Measurements from ENCODE around the gene CHRNA5.
"Not testable (repeated sequence)": the region's sequence is repeated elsewhere in the genome, so short reads cannot be mapped to it uniquely, and the experiment has no call there.

CHRNA5 gene

DNA sequence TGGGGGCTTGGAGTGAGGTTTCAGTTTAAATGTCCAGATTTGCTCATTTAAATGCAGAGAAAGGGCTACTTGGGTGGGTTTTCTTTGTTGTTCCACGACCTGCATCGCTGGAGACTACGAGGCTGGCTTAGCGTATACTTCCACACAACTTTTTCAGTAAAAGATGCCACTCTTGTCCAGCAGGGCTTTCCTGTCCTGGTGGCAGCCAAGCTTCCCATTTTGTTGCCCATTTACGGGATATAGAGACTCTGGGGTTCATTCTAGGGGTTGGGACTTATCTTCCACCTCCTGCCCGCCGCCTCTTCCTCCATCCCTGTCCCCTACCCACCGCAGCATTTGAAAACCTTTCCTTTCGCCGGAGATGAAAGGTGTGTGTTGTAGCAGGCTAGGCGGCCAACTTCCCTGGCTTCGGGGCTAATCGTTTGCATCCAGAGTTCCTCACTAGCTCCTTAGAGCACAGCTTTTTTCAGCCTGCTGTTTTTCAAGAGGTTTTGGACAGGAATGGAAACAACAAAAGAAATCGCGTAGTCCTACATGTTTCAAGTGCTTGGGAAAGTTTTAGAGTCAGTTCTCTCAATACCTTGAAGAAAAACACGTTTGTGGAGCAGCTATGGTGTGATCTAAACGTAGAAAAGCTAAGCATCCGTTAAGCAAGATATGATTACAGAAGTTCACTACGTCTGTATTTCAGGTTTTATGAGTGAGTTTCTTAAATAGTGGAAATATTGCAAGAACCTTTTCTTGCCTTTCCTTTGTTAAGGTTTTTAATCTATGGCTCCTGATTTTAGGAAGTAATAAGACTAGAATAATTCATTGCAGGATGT, 843 bp downstream of the CHRNA5 start:
- peak; percentile 11 for DNase-seq (ENCODE audit: low spot score)
- FAIRE-seq = no peak

DNA sequence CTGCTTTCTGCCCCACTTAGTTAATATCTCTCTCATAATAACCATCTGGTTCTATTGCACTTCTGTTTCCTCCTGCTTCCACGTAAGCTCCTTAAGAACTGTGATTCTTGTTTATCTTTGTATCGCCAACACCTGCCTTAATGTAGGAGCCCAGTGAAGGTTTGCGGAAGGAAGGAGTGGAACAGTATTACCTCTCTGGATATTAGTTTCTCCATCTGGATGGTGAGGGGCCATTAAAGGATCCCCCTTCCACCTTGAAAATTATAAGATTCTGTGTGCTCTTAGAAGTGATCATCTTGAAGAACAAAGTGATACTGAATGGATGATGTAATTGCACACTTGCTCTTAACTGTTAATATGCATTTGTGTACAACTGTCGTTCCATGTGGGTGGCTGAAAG, 2.2 kb downstream of the CHRNA5 start:
- no peak for DNase-seq (ENCODE audit: low spot score)
- no peak for FAIRE-seq

DNA sequence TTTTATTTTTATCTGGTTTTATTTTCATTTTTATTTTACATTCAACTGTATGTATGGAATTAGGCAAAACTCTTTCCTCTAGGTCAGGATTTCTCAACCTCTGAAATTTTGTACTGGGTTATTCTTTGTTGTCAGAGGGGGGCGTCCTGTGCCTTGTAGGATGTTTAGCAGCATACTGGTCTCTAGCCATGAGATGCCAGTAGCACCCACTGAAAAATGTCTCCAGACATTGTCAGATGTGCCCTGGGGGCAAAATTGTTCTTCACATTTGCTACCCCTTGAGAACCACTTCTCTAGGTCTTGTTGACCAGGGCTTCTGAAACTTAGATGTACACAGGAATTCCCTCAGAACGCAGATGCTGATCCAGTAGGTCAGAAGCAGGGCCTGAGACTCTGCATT, 5.4 kb downstream of the CHRNA5 start:
- DNase-seq (ENCODE audit: low spot score) (no peak), FAIRE-seq (no peak)

DNA sequence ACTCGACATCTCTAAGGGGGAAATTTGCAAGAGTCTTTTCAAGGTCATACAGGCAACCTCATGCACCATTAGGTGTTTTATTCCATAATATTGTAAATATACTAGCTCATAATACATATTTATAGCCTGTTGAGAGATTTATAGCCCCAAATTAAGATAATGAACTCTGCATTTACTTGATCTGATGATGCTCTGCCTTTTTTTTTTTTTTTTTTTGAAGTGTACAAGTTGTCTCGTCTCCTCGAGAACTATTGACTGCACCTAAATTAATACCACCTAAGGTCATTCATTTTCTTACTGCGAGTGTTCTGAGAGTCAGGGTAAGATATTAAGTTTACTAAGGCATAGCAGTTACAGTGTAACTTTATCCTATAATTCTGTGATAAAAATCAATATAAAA, 6.1 kb downstream of the CHRNA5 start:
- DNase-seq (ENCODE audit: low spot score) (no peak), FAIRE-seq (no peak)

DNA sequence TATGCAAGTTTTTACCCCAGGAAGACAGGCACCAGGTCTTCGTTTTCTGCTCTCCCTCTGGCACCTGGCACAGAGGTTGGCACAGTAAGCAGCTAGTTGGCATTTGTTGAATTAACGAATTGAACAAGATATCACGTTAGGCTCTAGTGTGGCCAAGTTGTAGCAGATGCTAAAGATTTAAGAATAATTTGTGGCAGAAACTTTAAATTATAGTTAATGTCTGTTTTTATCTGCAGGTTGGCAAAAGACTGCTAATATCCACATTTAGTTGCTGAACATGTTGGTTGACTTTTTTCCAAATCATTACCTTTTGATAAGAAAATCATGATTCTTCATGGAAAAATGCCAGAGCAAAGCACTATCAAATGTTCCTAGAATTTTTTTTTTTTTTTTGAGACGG, 8.1 kb downstream of the CHRNA5 start:
- DNase-seq (ENCODE audit: low spot score) (no peak), FAIRE-seq (no peak)

DNA sequence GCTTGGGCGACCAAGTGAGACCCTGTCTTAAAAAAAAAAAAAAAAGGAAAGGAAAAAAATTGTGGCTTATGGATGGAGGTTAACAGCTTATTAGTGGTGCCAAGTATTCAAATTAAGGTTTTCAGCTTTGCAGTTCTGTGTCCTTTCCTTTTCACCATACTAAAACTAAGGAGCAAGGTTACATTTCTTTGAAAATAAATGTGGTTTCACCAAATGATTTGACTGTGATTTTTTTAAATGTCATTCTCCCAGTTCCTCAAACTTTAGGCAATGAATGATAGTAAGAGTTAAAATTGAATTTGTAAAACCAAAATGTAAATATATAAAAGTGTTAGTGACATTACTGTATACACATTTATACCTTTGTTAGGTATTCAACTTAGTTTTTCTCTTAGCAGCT, 9.6 kb downstream of the CHRNA5 start:
- no peak for FAIRE-seq

DNA sequence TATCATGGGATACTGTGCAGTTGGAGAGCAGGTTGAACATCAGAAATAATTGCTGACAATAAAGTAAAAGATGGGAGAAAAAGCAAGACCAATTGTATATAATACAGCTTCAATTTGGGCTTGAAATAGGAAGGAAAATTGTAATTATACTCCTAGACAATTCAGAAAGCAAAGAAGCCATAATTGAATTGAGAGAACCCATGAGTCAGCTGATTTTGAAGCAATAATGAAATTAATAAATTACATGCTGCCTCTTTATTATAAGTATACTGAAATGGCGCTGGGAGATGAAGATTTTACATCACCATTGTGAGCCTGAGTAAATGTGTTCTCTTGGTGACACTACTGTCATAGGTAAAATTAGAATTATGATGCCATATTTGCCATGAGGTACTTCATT, 32.3 kb downstream of the CHRNA5 start:
- no peak for FAIRE-seq

More for the DNA sequence above, 9.6 kb downstream of the CHRNA5 start:
- no peak for DNase-seq (ENCODE audit: low spot score)

DNA sequence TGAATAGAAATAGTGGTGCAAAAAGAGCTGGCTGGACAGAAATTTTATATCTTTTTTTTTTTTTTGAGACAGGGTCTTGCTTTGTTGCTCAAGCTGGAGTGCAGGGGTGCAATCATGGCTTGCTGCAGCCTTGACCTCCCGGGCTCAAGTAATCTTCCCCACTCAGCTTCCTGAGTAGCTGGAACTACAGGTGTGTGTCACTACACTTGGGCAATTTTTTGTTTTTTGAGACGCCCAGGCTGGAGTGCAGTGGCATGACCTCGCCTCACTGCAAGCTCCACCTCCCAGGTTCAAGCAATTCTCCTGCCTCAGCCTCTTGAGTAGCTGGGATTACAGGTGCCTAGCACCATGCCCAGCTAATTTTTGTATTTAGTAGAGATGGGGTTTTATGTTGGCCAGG, 33.0 kb downstream of the CHRNA5 start:
- DNase-seq (ENCODE audit: low spot score) (no peak), FAIRE-seq (no peak)

More for the DNA sequence above, 32.3 kb downstream of the CHRNA5 start:
- no peak for DNase-seq (ENCODE audit: low spot score)

DNA sequence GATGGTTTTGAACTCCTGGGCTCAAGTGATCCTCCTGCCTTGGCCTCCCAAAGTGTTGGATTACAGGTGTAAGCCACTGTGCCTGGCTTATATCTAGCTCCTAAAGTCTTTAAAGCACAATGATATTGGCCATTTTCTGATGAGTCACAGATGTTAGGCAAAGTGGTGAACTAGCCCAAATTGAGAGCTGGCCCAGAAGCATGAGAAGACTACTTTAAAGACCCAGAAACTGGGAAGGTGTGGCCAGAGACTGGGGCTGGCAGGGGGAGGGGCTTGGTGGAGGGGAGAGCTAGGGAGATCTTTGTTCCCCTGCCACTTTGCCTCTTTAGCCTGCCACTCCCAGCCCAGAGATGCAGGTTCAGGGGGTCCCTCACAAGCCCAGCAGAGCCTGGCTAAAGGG, 33.9 kb downstream of the CHRNA5 start:
- FAIRE-seq = no peak
- no peak for DNase-seq (ENCODE audit: low spot score)

DNA sequence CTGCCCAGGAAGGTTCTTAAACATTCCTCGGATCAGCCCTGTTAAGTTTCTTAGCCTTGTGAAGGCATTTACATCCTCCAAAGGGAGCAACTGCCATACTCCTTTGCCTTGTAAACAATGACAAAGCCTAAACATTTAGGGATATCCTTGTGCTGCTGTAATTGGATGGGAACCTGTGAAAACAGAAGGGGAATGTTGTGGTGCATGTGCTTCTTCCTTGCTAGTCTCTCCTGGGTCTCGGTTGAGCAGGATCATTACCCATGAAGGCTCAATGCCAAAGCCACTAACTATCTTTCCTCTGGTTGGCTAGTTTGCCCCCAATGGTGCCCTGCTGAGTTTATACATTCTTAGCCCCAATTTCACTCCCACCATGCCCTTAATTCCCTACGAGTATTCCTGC, 38.1 kb downstream of the CHRNA5 start:
- FAIRE-seq (no peak), DNase-seq (ENCODE audit: low spot score) (no peak)

DNA sequence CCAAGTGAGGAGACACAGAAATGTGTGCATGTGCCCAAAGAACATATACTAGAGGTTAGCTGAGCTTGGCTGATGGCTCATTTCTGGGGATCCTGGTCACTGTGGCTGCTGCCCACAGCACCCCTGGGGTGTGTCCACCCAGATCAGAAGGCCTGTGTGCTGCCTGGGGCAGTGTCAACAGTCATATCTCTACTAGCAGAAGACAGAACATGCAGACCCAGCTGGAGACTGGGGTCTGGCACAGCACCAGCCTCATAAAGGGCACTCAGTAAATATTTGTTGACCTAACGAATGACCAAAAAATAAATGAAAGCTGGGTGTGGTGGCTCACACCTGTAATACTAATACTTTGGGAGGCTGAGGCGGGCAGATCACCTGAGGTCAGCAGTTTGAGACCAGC, 39.1 kb downstream of the CHRNA5 start:
- no peak for FAIRE-seq
- DNase-seq (ENCODE audit: low spot score) = no peak

DNA sequence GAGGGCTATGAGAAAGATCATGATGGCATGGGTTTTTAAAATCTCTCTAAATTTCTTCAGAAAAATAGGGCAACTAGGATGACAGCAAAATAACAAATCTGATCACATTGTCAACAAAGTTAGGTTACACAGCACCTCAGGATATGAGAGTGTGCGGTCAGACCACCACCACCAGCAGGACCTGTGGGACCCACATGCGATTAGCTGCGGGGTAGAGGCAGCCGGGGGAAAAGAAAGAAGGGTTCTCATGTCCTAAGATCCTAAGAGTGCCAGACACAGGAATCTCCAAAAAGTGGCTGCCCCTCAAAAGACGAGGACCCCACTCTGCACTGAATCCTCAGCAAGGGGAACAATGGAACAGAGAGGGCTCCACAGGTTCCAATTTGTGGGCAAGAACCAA, 39.9 kb downstream of the CHRNA5 start:
- FAIRE-seq (no peak), DNase-seq (ENCODE audit: low spot score) (no peak)

DNA sequence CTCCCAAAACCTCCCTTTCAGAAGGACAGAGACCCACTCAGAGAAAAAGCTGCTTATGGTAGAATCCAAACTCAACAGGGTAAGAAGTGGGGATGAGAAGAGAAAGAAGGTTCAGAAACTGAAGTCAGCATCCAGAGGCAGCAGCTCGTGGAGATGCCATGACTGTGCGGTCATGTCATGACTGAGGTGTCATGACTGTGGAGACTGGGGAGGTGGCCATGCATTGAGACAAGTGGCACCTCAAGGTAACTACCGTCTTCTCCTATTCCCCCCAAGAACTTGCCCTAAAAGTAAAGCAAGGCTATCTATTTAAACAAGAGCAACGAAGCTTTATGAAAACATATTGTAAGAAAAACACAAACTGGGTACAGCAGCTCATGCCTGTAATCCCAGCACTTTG, 40.4 kb downstream of the CHRNA5 start:
- FAIRE-seq = no peak
- no peak for DNase-seq (ENCODE audit: low spot score)

DNA sequence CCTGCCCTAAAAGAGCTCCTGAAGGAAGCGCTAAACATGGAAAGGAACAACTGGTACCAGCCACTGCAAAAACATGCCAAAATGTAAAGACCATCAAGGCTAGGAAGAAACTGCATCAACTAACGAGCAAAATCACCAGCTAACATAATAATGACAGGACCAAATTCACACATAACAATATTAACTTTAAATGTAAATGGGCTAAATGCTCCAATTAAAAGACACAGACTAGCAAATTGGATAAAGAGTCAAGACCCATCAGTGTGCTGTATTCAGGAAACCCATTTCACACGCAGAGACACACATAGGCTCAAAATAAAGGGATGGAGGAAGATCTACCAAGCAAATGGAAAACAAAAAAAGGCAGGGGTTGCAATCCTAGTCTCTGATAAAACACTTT, 44.2 kb downstream of the CHRNA5 start:
- not testable (repeated sequence) for FAIRE-seq; DNase-seq (ENCODE audit: low spot score)

DNA sequence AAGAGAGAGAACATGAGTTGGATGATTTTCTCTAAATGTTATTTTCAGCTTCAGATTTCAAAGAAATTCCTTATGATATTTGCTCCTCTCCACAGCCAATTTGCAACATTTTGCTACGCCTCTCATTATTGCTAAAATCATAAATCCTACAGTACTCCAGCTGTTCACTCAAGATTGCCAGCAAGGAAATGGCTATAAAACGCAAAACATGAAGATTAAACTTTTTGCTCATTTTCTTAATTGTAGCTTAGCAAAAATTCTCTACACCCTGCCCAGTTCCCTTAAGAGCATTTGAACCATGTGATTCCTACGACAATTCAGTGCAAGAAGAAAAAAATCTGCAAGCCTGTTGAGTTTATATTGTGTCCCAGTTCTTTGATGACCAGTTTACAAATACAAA, 48.7 kb downstream of the CHRNA5 start:
- no peak for DNase-seq (ENCODE audit: low spot score)
- FAIRE-seq = no peak

DNA sequence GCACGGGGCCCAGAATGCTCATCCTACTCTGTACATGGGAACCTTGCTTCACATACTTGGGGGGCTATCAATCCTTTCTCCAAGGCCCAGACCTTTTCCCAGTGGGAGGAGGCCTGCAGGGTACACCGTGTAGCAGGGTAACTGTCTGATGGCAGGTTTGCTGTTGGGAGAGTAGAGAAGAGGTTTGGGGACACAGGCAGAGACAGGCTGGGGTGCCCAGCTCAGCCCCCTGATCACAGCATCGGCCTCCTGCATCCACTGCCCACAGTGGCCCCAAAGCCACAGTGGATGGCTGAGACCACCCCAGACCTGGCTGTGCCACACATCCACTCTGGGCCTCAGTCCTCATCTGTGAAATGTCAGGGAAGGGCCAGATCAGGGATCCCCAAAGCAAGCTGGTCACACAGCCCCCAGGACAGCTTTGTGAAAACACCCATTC, 49.9 kb downstream of the CHRNA5 start:
- DNase-seq (ENCODE audit: low spot score) = no peak
- FAIRE-seq = no peak

DNA sequence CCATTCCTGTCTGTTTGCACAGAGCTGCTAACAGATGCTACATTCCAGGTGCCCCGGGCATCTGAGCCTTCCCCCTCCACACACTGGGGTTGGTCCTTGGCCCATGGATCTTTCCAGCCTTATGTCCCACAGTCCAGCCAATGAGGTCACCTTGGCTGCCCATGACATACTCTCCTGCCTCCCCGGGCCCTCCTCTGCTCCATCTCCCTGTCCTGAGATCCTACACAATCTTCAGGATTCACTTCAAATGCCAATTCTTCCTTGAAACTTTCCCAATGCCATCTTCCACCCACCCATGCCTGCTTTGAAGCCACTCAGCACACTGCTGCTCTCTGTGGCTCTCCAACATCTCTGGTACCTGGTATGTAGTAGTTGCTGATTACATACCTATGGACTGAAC, 51.2 kb downstream of the CHRNA5 start:
- FAIRE-seq (no peak), DNase-seq (ENCODE audit: low spot score) (no peak)

DNA sequence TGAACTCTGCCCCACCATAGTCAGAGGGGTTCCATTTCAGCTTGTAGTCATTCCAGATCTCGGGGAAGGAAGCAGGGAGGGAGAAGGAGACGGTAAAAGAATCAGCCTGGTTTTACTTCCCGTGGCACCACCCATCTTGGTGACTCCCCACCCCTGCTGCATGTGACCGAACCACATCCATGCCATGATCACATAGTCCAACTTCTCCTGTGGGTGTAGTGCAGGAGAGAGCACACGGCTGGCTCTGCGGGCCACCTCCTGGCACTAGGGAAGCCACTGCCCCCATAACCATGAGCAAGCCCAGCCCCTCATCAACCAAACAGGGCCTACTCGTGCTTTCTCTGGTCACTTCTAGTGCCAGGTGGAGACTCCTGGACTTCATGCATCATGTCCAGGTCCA, 51.8 kb downstream of the CHRNA5 start:
- no peak for FAIRE-seq
- DNase-seq (ENCODE audit: low spot score) = no peak

DNA sequence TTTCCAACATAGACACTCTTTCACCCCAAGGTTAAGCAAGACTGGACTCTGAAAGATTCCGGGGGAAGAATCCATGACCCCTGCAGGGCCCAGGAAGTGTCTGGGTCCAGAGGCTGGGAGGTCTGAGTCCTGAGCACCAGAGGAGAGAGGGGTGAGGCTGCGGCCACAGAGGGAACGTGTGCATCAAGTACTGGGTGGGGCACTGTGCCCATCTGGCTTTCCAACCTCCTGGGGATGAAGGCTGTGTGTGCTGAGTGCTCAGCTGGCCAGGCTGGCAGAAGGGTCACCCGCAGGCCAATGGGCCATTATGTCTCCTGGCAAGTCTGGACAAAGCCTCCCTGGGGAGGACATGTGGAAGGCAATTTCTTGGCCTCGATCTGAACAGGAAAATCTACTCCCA, 52.2 kb downstream of the CHRNA5 start:
- FAIRE-seq = no peak

DNA sequence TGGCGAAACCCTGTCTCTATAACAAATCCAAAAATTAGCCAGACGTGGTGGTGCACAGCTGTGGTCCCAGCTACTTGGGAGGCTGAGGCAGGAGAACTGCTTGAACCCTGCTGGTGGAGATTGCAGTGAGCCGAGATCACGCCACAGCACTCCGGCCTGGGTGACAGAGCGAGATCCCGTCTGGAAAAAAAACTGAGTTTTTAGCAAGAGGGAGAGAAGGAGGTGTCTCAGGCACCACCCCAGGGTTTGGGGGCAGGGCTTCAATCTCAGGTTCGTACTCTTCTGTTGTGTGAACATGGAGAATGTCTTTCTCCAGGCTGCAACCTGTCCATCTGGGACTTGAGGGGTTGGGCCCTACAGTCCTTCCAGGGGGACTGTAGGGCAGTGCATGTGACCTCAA, 52.7 kb downstream of the CHRNA5 start:
- DNase-seq (ENCODE audit: low spot score) (no peak), FAIRE-seq (no peak)

More for the DNA sequence above, 52.2 kb downstream of the CHRNA5 start:
- no peak for DNase-seq (ENCODE audit: low spot score)

DNA sequence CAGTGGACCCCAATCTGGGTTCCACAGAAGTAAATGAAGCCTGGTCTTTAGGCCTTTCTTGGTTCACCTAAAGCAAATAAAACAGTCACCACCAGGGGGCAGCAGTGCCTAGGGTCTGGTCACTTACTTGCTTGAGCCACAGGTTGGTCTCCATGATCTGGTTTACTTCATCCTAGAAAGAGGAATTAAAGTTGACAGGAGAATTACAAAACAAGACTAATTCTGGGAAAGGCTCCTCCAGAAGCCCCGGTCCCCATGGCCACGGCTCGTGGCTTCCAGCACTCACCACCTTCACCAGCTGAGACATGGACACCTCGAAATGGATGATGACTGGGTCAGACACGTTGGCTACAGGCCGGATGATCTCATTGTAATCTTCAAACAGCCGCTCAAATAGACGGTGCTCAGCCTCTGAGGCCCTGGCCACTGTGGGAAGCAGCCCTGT, 53.2 kb downstream of the CHRNA5 start:
- peak; percentile 55 for DNase-seq (ENCODE audit: low spot score)
- FAIRE-seq = no peak

DNA sequence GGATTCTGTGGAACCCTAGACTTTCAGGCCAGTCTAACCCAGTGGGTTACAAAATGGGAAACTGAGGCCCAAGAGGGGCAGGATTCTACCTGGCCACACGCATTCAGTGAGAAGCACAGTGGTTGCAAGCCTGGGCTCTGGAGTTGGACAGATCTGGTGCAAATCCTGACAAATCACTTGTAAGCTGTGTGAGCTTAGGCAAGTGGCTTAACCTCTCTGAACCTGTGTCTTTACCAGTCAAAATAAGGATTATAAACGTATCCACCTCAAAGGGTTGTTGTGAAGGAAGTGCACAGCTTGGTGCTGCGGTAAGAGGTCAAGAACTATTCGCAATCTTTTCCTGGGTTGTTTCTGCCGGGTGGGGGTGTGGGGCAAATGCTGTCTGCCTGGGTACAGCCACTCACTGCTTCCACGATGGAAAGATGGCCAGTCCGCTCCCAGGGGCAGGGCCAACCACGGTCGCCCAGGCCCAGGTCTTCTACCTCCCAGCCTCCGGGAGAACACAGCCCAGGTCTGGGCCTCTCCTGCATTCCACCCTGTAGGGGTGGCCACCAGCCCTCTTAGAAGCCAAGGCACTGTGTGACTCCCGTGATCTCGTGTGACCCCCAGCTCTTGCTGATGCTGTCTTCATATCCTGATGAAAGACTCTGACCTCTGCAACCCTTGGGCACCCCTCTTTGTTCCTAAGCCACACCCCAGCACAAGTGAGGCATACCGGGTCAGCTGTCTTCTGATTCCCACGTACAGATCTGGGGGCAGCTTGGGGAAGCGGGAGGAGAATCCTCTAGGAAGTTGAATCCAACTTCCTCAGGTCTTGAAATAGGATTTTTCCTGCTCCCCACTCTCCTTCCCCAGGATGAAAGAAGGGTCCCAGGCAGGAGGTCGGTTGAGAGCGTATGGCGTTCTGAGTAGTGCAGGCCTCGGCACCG, 54.0 kb downstream of the CHRNA5 start:
- FAIRE-seq (no peak), DNase-seq (ENCODE audit: low spot score) (no peak)
